ENCODE results near the gene ASB1.
"Not testable (repeated sequence)": the region's sequence is repeated elsewhere in the genome, so short reads cannot be mapped to it uniquely, and the experiment has no call there.

ASB1 gene

DNA sequence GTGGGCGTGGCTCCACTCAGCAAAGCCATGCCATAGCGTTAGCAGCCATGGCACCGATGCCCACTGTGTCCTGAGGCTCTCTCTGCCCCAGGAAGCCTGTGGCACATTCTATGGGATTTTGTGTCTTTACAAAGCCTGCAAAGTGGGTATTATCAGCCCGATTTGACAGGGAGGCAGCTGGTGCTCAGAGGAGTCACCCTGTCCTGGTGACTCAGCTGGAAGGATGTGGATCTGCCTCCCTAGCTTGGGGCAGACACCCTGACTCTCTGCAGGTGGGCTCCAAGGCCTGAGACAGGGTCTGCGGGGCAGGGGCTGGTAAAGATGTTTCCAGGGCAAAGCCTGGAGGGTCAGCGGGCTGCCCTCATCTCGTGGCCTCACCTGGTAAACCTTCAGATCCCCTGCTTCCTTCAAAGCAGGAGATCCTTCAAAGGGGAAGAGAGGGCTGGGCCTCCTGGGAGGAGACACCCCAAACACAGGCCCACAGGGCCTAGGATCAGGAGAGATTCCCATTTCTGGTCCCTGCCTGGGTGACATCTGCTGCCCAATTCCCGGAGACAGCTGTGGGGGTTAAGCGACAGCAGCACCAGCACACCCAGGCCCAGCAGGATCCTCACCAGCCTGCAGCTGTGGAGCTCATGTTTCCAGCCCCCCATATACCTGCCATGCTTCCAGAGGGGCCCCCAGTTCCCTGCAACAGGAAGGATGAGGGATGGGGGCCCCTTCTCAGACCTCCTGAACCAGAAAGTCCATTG is 3.0 kb upstream of the ASB1 start:
- peak; percentile 67 for DNase-seq (ENCODE audit: low spot score)

DNA sequence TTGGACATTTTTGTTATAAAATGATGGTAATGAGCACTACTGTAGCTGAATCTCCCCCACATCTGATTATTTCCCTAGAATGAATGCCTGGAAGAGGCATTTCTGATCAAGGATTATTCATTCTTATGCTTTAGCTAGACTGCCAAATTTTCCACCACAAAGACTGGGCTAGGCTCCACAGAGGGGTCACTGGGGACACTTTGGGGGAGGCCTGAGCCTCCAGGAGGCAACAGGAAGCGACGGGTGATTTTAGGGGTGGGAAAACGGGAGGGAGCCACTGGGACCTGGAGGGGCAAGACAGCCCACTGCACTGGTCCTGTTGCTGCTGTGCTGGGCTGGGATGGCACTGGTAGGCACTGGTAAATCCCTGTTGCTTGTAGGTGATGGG is 2.4 kb upstream of the ASB1 start:
- DNase-seq (ENCODE audit: low spot score) = peak; percentile 68

DNA sequence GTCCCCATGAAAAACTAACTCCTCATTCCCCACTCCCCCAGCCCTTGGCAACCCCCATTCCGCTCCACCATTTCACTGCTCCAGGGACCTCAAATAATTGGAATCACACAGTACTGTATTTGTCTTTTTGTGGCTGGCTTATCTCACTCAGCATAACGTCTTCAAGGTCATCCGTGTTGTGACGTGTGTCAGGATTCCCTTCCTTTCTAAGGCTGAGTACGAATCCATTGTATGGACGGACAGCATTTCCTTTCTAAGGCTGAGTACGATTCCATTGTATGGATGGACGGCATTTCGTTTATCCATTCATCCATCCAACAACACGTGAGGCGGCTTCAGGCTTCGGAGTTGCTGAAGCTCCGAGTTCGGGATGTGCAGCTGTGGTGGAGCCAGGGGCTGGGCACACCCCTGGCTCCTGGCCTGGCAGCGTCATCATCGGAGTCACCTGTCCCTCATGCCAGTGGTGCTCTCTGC is 1.2 kb upstream of the ASB1 start:
- DNase-seq (ENCODE audit: low spot score) = no peak

DNA sequence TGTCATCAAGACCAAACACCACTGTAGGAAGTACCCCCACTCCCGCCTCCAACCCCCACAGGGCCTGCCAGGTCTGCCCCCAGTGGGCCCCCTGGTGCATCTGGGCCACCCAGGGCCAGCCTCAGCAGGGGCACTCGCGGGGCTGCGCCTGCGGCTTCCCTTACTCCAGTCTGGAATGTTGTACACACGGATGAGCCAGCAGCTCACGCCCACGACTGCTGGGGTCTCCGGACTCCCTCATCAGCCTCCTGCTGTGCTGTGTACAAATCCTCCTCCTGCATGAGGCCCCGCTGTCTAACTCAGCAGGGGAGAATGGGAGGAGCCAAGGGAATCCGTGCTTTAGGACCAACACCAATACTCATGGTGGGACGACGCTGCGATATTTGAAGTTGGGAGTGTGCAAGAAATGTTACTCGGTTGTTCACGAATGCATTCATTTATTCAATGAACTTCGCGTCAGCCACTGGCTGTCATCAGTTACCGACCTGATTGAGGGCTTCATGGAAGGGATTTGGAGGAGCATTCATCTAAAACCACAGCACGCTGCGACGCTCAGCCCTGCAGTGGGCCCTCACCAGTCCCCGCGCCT is 654 bp upstream of the ASB1 start:
- peak; percentile 73 for DNase-seq (ENCODE audit: low spot score)

DNA sequence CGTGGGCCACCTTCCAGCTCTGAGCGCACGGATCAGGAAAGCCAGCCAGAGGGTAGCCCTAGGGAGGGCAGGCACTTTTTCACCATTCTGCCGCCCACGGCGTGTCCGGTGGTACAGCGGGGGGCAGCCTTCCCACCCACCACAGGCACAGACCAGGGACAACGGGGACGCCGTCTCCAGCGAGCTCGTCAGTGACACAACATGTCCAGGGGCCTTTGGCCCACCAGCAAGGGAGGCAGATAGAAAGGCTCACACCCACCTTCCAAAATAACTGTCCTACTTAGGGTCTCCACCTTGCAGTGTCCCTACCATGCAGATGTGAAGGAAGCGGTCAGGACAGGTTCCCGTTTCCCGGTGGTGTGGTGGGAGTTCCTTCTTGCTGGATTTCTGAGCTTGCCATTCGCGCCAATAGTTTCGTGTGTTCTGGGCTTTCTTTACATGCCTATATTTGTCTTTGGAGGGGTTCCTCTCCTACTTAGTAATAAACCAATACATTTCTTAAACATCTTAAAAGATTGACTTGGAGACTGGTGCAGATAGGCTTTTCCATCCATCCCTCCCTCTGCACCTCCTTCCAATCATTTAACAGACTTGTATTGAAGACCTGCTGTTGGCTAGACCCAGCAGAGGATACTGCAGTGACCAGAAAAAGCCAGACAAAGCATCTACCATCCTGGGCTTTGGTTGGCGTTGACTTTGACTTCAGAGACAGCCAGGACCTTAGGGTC is 872 bp downstream of the ASB1 start:
- DNase-seq (ENCODE audit: low spot score) = no peak

DNA sequence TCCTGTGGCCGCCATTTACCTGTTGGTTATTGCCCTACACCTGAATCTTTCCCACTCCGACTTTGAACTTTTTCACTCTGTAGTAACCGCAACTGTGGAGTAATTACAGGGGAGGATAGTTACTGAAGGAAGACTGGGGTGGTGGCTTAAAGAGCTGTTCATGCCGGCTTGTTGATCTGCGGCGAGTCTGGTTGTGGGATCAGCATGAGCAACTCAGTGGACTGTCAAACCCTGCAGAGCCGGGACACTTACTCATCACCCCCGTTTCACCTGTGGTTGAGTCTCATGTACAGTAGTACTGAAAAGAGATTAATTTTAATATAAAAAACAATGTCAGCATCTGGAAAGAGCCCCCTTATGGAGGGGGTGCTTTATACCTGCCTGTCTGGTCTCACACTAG is 2.1 kb downstream of the ASB1 start:
- DNase-seq (ENCODE audit: low spot score) = no peak

DNA sequence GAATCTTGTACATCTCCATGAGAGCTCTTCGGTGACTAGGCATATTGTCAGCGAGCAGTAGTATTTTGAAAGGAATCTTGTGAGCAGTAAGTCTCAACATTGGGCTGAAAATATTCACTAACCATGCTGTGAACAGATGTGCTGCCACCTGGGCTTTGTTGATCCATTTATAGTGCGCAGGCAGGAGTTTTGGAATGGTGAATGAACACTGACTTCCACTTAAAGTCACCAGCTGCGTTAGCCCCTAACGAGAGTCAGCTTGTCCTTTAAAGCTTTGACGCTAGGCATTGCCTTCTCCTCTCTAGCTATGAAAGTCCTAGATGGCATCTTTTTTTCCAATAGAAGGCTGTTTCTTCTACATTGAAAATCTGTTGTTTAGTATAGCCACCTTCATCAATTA is 4.1 kb downstream of the ASB1 start:
- no peak for DNase-seq (ENCODE audit: low spot score)

DNA sequence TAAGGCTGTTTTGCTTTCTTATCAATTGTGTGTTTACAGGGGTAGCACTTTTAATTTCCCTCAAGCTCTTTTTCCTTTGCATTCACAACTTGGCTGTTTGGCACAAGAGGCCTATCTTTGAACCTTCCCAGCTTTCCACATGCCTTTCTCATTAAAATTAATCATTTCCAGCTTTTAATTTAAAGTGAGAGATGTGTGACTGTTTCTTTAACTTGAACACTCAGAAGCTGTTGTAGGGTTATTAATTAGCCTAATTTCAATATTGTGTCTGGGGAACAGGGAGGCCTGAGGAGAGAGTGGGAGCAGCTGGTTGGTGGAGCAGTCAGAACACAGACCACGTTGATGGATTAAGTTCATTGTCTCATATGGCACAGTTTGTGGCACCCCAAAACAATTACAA is 4.7 kb downstream of the ASB1 start:
- no peak for DNase-seq (ENCODE audit: low spot score)

DNA sequence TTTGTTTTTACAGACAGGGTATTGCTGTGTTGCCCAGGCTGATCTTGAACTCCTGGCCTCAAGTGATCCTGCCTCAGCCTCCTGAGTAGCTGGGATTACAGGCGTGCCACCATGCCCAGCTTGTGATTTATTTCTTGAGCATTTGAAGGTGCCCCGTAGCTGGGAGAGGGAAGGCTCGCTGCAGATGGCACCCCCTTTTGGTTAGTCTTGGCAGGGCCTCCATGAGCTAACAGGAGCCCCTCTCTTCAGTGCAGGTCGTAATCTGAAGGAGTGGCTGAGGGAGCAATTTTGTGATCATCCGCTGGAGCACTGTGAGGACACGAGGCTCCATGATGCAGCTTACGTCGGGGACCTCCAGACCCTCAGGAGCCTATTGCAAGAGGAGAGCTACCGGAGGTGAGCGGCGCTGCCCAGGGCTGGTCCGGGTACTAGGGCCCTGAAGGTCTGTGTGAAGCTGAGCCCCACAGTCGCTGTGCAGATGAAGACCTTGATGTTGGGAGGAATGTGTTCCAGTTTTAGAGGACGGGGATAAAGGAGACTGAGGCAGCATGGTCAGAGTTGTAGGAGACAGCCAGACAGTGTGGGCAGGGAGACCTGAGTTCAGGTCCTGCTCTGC is 6.7 kb downstream of the ASB1 start:
- DNase-seq (ENCODE audit: low spot score) = no peak

DNA sequence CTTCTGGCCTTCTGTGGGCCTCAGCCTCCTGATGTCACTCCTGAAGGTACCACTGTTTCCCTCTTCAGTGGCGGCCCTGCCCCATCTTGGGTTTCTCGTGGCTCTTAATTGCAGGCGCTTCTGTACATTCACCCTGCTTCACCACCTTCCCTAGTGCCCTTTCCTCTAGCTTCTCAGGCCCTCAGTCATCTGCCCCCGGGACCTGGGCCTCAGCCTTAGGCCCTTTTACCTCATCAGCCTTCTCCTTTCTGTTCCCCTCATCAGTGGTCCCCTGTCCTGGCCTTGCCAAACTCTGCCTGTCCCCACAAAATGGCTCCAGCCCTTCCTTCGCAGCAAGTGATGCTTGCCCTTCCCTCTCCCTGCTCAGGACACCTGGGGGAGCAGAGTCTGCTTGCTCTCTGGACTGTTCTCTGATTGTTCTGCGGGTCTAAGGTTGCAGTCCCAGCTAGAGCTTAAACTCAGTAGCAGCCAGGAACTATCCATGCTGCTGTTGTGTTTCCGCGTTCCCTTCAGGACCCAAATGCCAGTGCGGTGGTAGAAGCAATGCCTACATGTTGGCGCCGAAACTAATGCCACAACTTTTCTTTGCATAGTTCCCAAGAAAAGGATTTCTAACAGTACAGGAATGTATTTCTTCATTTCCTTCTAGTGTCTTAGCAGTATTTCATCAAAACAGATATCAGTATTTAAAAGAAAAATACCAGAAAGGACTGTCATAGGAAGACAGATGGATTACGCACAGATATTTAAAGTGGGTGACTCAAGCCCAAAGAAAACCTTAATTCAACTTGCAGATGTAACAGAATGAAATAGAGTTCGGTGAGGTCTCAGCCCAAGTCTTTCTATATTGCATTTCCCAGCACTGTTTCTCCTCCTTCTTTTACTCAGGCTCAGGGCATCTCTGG is 7.5 kb downstream of the ASB1 start:
- DNase-seq (ENCODE audit: low spot score) = peak; percentile 81

DNA sequence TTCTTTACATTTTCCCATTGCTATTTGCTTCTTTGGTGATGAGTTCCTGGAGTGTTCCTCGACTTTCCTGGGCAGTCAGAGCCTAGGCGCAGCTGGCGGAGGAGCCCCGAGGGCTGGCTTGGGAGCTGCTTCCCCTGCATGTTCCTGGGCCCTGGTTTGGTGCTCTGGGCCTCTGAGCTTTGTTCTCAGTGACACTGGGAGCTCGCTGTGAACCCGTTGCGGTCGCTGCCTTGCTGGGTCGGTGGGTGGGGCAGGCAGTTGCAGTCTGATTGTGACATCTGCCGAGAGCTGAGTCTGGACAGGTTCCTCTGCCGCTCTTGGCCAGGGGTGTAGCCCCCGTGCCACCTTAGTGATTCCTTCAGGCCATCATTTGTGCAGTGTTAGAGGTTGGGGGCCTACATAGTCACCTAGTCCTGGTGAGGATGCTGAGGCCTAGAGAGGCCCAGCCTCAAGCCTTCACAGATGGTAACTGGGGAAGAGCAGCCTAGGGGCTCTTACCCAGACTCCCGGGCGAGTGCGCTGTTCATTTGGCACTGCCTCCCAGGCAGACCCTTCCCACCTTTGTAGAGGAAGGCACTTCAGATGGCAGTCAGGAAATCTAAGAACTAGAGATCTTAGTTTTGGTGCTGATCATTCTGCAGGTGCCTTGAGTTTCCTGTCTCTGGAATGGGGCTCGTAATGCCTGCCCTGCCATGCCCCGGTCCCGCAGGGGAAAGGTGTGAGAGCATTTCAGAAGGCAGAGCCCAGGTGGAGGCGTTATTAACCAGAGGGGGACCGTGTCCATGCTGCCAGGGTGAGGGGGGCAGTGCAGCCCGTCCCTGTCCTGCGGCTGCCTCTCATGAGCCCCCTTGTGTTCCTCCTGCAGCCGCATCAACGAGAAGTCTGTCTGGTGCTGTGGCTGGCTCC is 8.4 kb downstream of the ASB1 start:
- DNase-seq (ENCODE audit: low spot score) = no peak

DNA sequence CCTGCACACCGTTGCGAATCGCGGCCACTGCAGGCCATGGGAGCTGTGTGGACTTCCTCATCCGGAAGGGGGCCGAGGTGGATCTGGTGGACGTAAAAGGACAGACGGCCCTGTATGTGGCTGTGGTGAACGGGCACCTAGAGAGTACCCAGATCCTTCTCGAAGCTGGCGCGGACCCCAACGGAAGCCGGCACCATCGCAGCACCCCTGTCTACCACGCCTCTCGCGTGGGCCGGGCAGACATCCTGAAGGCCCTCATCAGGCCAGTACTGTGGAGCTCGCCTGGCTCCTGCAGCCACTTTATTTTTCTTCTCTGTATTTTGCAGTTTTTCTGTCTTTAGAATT is 9.0 kb downstream of the ASB1 start:
- DNase-seq (ENCODE audit: low spot score) = no peak

DNA sequence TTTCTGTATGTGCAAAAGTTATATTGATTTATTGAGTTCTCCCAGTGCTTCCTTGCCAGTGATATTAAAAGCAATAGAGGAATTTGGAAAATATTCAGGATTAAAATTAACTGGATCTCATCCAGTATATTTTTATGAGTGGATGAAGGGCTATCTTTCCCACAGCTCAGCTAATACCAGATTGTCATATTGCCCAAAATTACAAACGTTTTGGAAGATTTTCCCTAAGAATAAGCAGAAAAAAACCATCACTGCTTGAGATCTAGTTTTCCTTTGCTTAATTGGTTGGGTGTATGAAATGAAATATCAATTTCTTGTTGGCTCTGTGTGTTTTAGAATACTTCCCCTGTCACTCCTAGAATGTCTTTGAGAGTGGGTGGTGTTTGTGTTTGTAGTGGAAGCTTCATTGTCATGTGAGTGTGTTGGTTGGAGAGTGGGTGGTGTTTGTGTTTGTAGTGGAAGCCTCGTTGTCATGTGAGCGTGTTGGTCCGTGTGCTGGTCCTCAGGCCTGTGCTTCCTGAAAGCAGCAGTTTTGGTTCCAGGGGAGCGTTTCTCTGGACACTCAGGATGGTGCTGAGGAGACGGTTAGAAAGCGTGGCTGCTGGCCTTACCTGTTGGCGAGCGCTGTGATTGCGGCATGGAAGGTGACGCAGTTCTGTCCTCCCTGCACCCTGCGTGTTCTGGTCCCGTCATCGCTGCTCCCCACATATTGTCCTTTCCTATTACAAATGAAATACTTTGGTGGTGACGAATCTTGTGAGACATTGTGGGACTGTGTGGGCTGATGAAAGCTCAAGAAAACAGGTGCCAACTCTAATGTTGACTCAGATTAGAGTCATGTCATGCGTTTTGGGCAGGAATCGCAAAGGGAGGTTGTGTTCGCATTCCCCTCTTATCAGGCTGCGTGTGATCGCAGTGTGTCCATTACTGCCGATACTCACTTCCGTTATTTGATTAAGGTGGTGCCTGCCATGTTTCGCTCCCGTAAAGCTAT is 12.4 kb downstream of the ASB1 start:
- peak; percentile 86 for DNase-seq (ENCODE audit: low spot score)

DNA sequence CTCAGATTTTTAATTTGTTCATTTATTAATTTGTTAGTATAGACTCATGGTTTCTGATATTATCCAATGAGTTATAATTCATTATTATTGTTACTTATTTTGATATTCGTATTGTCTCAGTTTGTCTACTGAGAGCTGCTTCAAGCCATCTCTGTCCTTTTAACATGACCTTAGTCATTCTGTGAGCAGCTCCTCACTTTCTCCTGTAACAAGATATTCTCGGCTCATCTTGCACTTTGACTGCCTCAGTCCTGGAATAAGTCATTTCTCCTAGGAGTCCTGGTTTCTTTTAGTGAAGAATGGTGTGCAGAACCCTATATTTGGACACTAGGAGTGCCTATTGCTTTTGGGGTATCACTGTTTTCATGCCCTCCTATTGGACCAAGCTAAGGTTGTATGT is 13.2 kb downstream of the ASB1 start:
- DNase-seq (ENCODE audit: low spot score) = no peak

DNA sequence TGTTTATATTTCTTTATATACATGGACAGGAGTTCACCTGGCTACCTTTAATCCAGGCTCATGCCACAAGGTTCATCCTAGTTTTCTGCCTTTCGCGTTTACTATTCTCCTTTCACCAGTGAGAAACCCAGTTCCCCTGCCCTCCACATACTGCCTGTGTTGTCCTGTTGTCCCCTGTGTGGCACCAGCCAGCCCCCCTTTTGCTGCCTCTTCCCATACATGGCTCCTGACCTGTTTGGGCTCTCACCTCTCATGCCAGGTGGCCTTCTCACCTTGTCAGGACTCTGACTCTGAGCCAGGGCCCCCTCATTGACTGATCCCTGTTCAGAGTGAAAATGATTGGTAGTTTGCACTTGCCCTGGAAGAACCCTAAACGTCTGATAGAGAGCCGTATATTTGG is 13.6 kb downstream of the ASB1 start:
- DNase-seq (ENCODE audit: low spot score) = no peak

DNA sequence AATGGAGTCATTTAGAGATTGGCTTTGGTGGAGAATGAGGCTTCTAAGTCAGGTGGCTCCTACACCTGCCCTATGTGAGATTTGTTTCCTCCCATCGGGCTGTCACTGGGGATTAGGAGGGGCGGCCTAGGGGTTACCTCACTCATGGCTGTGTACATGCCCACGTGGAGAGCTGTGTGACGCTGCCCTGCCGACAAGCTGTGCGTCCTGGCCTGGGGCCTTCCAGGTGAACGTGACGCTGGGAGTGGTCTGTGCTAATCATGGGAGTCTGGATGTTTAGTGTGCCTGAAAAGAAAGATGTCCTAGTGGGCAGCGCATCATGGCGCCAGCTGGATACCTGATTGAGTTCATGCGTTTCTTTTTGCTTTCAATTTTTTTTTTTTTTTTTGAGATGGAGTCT is 14.0 kb downstream of the ASB1 start:
- no peak for DNase-seq (ENCODE audit: low spot score)

DNA sequence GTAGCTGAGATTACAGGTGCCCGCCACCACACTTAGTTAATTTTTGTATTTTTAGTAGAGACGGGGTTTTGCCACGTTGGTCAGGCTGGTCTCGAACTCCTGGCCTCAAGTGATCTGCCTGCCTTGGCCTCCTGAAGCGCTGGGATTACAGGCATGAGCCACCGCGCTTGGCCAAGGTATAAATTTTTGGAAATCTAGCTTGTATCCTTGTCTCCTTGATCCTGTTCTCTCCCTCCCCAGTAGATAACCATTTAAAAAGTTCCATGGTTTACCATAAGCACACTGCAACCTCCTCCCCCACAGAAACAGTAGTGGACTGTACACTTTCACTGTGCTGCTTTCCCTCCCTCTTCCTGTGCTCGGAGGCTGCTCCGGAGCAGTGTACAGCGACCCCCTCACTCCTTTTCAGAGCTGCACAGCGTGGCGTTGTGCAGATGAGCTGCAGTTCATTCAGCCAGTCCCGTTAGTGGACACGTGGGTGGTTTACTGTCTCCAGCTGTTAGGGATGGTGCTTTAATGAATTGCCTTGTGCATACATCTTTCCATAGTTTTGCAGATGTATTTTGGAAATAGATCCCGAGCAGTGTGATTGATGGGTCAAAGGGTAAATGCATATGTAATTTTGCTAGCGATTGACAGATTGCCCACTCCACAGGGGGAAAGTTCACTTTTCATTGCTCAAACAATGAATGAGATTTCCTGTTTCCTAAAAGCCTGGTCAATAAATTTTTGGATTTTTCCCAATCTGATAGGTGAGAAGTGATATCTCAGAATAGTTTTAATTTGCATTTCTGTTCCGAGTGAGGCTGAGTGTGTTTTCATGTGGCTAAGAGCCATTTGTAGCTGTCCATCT is 14.8 kb downstream of the ASB1 start:
- DNase-seq (ENCODE audit: low spot score) = no peak

DNA sequence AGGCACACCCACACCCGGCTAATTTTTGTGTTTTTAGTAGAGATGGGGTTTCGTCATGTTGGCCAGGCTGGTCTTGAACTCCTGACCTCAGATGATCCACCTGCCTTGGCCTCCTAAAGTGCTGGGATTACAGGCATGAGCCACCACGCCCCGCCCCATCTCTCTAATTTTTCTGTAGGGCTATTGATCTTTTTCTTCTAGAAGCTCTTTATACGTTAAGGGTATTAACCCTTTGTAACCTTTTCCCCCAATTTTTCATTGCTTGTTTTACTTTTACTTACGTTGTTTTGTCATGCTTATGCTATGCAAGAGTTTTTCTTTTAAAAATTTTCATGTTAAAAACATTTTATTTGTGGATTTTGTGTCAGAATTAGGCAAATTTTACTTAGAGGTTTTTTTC is 15.5 kb downstream of the ASB1 start:
- not testable (repeated sequence) for DNase-seq (ENCODE audit: low spot score)

DNA sequence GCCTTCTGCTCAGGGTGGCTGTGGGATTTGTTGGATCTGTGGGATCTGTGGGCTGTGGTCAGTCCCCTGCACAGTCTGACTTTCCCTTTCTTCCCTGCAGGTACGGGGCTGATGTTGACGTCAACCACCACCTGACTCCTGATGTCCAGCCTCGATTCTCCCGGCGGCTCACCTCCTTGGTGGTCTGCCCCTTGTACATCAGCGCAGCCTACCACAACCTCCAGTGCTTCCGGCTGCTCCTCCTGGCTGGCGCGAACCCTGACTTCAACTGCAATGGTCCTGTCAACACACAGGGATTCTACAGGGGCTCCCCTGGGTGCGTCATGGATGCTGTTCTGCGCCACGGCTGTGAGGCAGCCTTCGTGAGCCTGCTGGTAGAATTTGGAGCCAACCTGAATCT is 17.5 kb downstream of the ASB1 start:
- no peak for DNase-seq (ENCODE audit: low spot score)

Measured in GM03348 (cell line).